Tibial artery (tissue), 4 donors: ENCODE measurements around the gene GLT1D1.

Source experiments
- DNase-seq, 2 donors: peaks; one replicate each; pipeline ENCODE4 v3.0.0-alpha.2; 2019
- H3K27ac ChIP-seq, 2 donors: fragments of 200-600 bp; sonication (generic) in 1 of 2; 1 replicate in 1 of 2; 2 replicates in 1 of 2; pipeline ENCODE4 v1.5.1; 2018 to 2019; ENCODE audit warnings: mild to moderate bottlenecking in 1 of 2
- H3K27me3 ChIP-seq, 2 donors: fragments of 200-600 bp; sonication (generic) in 1 of 2; one replicate each; pipeline versions ENCODE4 v1.5.1 to v1.6.0; 2016 to 2019
- H3K36me3 ChIP-seq, 3 donors: fragments of 200-600 bp; sonication (generic) in 2 of 3; one replicate each; pipeline ENCODE4 v1.5.1; 2016 to 2019; ENCODE audit warnings: mild to moderate bottlenecking in 2 of 3
- H3K4me1 ChIP-seq, 4 donors: fragments of 200-600 bp; sonication (generic) in 2 of 4; 1 replicate in 3 of 4; 2 replicates in 1 of 4; pipeline ENCODE4 v1.5.1; 2016 to 2019
- H3K4me3 ChIP-seq, 2 donors: fragments of 200-600 bp; sonication (generic) in 1 of 2; 1 replicate in 1 of 2; 2 replicates in 1 of 2; pipeline ENCODE4 v1.5.1; 2018 to 2019; ENCODE audit warnings: mild to moderate bottlenecking in 2 of 2
- H3K9me3 ChIP-seq, 3 donors: fragments of 200-600 bp; sonication (generic) in 1 of 3; one replicate each; pipeline ENCODE4 v1.5.1; 2016 to 2019
- intact Hi-C: fragments of 100-400 bp; cut with DNase I; formaldehyde crosslinking; loops from one replicate; pipeline ENCODE4 v1.15.0; 2023; ENCODE audit warnings: low total_unique reads
- TF ChIP-seq, protein P1 (sequence below), 2 experiments: fragments of 200-600 bp in 1 of 2; fragments of 450-650 bp in 1 of 2; IDR thresholded peaks; one replicate each; pipeline ENCODE4 v1.5.1; 2017 to 2019; ENCODE audit warnings: antibody characterized with exemption in 2 of 2, mild to moderate bottlenecking in 1 of 2, moderate library complexity in 1 of 2

GLT1D1 gene

DNA sequence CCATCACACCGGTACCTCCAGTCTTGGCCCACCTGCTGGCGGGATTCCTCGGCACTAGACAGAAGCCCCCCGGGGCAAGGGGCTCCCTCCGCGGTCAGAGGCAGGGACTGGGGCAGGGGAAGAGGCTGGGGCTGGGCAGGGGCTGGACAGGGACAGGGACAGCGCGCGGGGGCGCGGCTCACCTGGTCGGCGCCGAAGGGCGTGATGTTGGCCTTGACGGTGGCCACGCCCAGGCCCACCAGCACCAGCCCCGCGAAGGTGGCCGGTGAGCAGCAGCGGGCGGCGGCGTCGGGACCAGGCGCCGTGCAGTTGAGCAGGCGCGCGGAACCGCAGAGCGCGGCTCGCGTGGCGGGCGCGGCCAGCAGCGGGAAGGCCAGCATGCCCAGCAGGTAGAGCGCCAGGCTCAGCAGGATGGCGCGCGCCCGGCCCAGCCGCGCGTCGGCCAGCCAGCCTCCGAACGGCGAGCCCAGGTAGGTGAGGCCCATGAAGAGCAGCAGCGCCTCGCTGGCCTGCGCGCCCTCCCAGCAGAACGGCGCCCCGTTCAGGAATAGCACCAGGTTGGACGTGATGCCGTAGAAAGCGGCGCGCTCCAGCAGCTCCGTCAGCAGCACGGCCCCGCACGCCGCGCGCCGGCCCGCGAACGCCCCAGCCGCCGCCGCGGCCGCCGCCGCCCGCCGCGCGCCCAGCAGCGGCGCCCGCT lies 29.9 kb upstream of the GLT1D1 start:
- intact Hi-C loops, result no loop called here
- Histone ChIP-seq H3K36me3 (peaks cover 0 to 10% (median 4%) of the 10 kb centered on the region in 3 donors), H3K27ac (peak overlapping the region; percentile 85 to 91), H3K4me3 (peak overlapping the region; percentile 96 to 100), H3K4me1 (peaks cover 0 to 44% (median 35%) of the 10 kb centered on the region in 4 donors), H3K9me3 (peaks cover 0 to 4% (median 0%) of the 10 kb centered on the region in 3 donors), H3K27me3 (no peaks in the 10 kb centered on the region)
- peak in 1 of 2 donors; percentile 43 for DNase-seq
- TF ChIP-seq, protein P1, sequence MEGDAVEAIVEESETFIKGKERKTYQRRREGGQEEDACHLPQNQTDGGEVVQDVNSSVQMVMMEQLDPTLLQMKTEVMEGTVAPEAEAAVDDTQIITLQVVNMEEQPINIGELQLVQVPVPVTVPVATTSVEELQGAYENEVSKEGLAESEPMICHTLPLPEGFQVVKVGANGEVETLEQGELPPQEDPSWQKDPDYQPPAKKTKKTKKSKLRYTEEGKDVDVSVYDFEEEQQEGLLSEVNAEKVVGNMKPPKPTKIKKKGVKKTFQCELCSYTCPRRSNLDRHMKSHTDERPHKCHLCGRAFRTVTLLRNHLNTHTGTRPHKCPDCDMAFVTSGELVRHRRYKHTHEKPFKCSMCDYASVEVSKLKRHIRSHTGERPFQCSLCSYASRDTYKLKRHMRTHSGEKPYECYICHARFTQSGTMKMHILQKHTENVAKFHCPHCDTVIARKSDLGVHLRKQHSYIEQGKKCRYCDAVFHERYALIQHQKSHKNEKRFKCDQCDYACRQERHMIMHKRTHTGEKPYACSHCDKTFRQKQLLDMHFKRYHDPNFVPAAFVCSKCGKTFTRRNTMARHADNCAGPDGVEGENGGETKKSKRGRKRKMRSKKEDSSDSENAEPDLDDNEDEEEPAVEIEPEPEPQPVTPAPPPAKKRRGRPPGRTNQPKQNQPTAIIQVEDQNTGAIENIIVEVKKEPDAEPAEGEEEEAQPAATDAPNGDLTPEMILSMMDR (IDR thresholded peaks at IDR 0.05), result no peak

GRCh38 chr12:128823916-128824839 lies 29.1 kb upstream of the GLT1D1 start, which contains the start of gene SLC15A4:
SLC15A4 (minus strand) TSS chr12:128823958; CDS start chr12:128823943, 15 bp downstream.
- DNase-seq, result peak; percentile 97 to 98
- Histone ChIP-seq H3K9me3 (peaks cover 0 to 4% (median 0%) of the 10 kb centered on the region in 3 donors), H3K27ac (peak within 1 kb of the TSS; percentile 85 to 91), H3K36me3 (peaks cover 0 to 10% (median 4%) of the 10 kb centered on the region in 3 donors), H3K27me3 (no peaks in the 10 kb centered on the region), H3K4me1 (peaks cover 0 to 36% (median 29%) of the 10 kb centered on the region in 4 donors), H3K4me3 (peak within 1 kb of the TSS; percentile 96 to 100)
- TF ChIP-seq, protein P1 (IDR thresholded peaks at IDR 0.05), result peak in 1 of 2 experiments; percentile 10
- intact Hi-C loops, result no loop called here

DNA sequence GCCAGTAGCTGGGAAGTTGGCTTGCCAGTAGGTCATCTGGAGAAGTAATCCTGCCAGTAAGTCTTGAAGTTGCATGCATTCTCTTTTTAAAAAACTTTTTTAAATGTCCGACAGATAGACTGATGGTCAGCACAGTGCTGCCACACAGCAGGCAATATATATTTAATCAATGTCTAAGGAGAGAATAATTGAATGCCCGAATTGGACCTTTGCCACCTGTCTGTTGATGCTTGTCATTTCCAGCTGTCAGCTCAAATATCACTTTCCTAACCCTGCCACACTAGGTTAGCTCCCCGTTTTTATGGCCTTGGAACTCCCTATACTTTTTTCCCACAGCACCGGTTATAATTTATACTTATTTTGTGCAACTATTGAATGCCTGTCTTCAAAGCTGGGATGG lies 27.4 kb upstream of the GLT1D1 start:
- TF ChIP-seq, protein P1 (IDR thresholded peaks at IDR 0.05), result no peak
- no peak for DNase-seq
- intact Hi-C loops, result no loop called here
- Histone ChIP-seq H3K9me3 (peaks cover 0 to 4% (median 0%) of the 10 kb centered on the region in 3 donors), H3K27me3 (no peaks in the 10 kb centered on the region), H3K27ac (no peak overlapping the region), H3K4me3 (no peak overlapping the region), H3K4me1 (peaks cover 0 to 27% (median 25%) of the 10 kb centered on the region in 4 donors), H3K36me3 (peaks cover 0 to 4% (median under 1%) of the 10 kb centered on the region in 3 donors)

DNA sequence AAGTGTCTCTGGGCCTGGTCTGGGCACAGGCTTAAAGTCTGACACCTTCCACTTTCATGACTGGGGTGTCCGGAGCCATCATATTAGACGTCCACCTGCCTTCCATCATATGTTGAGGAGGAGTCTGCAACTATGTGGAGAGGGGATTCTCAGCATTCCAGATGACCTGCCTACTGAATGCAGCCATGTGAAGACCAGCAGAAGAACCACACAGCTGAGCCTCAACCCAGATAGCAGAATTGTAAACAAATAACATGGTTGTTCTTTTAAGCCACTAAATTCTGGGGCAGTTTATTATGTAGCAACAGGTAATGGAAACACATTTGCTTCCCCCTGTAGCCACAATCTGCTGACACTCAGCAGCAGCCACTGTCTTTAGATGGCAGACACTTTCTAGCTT lies 25.6 kb upstream of the GLT1D1 start:
- H3K27ac ChIP-seq, result no peak overlapping the region
- H3K27me3 ChIP-seq, result no peaks in the 10 kb centered on the region
- no peak overlapping the region for H3K4me3 ChIP-seq

More for the DNA sequence above, 25.6 kb upstream of the GLT1D1 start:
- no peak for DNase-seq
- peaks cover 0 to 13% (median 10%) of the 10 kb centered on the region in 4 donors for H3K4me1 ChIP-seq
- H3K36me3 ChIP-seq, result peaks cover 0 to 4% (median 0%) of the 10 kb centered on the region in 3 donors
- intact Hi-C loops, result no loop called here
- TF ChIP-seq, protein P1 (IDR thresholded peaks at IDR 0.05), result no peak
- H3K9me3 ChIP-seq, result peaks cover 0 to 4% (median 0%) of the 10 kb centered on the region in 3 donors
